HG03521 (cell line): Measurements from ENCODE around the gene CACYBP.
"Not testable (repeated sequence)": the region's sequence is repeated elsewhere in the genome, so short reads cannot be mapped to it uniquely, and the experiment has no call there.

Experiments
- ATAC-seq: cut with Tn5 transposase; IDR thresholded peaks from one replicate; pipeline ENCODE4 v1.9.1; 2021; ENCODE audit warnings: mild to moderate bottlenecking, moderate library complexity; ENCODE audit not compliant: unreplicated experiment

Gene CACYBP

DNA sequence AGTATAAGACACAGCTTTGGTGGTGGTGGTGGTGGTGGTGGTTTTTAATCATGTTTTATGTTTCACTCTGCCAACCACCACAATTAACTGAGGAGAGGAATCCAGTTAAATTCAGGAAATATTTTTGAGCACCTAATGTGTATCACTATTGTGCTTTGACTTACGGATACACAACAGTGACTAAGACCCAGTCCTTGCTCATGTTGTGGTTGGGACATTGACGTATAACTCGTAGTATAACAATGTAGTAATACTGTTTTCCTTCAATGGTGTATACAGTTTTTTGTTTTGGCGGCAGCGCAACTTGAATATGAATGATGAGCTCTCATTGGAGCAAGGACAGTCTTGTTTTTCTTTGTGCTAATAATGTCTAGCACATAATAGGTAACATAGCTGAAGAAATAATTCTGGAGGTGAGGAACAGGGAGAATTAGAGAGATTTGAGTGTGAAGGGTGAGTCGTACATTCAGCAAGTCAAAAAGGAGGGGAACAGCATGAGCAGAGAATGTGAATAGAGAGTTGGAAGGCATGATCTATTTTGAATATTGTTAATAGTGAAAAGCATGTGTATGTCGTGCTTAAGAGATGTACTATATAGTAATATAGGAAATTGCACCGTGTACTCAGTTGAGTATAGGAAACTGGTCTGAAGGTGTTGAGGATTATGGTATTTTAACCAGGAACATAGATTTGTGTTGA is 5.5 kb downstream of the CACYBP start:
- ATAC-seq, result no peak

DNA sequence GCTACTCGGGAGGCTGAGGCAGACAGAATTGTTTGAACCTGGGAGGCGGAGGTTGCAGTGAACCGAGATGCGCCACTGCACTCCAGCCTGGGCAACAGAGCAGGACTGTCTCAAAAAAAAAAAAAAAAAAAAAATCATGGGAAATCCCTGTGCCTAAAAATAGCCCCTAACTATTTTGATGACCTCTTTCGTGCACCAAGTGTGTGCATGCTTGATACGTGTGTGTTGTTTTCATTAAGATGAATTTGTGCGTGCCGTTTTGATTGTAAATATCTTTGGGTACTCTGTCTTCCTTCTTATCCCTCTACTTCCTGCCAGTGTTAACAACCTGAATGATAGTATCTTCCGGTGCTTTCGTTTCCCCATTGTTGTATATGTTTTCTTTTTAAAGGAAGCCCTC is 9.8 kb downstream of the CACYBP start:
- ATAC-seq, result no peak

DNA sequence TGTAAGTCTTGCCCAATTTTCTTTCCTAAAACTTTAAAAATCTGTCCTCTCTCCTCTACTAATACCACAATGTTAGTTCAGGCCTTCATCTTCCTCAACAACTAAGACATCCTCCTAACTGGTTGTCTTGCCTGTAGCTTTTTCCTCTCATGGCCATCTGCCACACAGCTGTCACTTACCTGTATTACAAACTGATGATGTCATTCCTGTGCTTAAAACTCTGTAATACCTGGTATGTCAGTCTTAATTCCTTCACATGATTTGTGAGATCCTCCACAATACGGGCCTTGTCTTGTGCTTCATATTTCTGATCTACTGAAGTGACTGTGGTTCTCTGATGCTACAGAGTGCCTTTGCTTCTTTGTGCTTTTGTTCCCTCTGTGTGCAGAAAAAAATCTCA is 13.7 kb downstream of the CACYBP start:
- no peak for ATAC-seq

DNA sequence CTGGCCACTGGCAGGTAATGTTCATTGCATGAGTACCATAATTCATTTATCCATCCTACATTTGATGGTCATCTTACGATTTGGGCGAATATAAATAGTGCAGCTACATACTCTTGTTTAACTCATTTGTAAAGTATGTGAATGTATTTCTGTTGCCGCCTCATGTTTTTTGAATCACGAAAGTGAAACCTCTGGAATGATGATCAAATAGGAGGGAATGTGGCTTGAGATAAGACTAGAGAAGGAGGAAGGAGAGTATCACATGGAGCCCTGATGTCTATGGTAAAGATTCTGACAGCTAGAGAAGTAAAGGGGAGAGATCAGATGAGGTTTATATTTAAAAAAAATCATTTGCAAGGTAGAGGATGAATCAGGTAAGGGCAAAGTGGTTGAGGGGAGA is 15.5 kb downstream of the CACYBP start:
- ATAC-seq, result no peak

DNA sequence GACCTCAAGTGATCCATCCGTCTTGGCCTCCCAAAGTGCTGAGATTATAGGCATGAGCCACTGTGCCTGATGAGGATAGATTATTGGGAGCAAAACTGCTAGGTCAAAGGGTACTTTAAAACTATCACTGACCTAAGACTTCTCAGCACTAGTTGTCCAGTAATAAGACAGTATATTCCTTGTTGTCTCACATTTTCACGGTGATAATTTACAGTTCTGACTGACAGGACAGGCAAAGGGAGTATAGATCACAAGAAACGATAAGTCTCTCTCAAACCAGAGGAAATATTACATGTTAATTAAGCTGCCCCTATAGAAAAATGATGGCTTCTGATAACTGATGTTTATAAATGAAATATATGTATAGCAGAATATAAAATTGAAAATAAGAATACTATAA is 19.8 kb downstream of the CACYBP start:
- no peak for ATAC-seq

DNA sequence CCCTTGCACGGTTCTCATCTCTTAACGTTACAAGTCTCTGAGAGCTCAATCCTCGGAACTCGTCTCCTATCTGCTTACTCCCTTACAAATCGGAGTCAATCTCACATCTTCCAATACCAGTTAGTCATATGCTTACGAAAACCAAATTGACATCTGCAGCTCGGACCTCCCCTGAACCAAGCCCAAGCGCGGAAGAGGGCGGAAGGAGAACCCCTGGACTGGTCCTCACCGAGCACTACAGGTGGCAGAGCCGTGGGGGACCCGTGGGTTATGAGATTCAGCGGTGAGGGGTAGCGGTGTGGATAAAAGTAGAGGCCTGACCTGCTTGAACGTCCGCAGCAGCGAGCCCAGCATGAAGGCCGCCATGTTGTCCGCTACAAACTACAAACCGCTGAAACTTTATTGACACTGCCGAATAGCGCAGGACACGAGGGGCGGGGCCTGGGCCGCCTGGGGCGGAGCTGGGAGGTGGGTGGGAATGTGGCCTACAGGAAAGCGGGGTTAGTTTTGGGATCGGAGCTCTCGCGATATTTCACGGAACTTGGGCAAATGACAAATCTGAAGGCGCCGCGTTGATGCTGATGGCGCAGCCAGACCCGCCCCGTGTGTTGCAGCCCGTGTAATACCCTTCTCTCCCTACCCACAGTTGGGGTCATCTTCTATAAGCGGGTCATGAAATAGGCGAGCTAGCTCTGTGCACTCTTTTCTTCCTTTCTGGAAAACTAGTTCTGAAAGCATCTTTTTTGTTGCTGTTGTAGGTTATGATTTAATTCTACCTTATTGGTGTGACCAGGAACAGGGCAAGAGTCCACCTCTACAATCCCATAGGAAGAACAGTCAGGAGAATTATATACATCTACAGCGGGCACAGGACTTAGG is 23.5 kb downstream of the CACYBP start, which contains the start of gene MRPS14:
MRPS14 (minus strand) TSS at position 383 of the 879 bp plus-strand sequence; CDS start at position 366, 17 bp downstream.
- ATAC-seq, result peak; percentile 92

DNA sequence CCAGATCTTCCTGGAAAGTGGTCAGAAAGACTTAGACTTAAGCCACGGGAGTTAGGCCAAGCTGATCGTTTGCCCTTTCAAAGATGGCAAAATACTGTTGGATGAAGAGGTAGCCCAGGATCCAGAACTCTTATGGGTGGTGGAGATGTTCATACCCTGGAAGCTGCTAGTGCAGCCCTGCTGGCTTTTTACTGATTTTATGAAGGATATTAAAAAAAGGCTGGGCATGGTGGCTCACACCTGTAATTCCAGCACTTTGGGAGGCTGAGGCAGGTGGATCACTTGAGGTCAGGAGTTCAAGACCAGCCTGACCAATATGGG is 24.1 kb downstream of the CACYBP start:
- ATAC-seq, result not testable (repeated sequence)

DNA sequence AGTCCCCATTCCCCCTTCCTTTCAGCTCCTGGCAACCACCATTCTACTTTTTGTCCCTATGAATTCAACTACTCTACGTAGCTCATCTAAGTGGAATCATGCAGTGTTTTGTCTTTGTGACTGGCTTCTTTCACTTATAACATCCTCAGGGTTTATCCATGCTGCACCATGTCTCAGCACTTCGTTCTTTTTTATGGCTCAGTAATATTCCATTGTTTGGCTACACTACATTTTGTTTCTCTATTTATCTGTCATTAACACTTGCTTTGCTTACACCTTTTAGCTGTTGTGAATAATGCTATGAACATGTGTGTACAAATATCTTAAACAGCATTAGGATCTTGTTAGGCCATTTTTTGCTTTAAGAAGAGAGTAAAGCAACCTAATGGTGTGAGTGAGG is 25.0 kb downstream of the CACYBP start:
- ATAC-seq, result no peak

DNA sequence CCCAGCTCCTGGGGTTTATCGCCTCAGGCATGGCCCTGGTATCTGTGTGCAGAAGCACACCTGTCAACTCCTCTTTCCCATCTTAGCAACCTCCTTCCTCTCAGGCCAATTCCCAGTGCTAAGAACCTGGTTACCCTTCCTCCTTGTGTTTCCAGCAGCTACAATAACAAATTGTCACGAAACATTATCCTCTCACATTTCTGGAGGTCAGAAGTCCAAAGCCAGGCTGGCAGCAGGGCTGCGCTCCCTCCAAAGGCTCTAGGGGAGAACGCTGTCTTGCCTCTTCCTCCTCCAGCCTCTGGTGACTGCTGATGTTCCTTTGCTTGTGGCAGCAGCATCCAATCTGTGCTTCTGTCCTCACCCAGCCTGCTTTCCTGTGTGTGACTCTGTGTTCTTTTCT is 34.2 kb downstream of the CACYBP start:
- no peak for ATAC-seq

DNA sequence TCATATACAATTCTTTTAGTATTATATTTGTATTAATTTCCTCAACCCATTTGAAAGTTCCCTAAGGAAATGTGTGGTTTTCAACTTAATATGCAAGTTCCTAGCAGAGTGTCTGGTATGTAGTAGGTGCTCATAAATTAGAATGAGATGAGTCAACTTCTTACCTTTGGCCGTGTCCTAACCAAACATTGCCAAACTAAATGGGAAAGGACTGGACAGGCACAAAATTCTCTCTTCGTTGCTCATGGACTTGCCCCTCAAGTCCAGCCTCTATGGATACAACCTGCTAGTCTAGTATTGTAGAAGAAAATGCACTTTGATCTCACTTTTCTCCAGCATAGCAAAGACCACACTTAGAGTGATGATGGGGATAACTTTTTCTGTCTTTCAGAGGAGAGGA is 35.0 kb downstream of the CACYBP start:
- no peak for ATAC-seq

DNA sequence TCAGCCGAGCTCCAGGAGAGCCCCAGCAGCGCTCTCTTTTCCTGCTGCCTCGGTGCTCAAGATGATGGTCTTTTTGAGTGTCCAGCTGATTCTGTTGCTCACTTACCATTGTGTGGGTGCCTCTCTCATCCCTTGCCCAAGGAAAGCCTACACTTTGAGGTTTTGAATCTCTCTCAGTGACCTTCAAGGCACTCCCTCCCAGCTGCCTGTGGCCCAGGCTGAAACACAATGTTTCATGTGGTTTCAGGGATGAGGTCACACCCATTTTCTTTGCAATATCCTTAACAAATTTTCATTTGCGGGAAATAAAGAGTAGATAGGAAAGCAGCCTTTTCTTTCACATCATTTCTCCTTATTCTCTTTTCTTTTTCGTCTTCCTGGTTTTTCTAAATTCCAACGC is 36.1 kb downstream of the CACYBP start:
- ATAC-seq, result no peak

DNA sequence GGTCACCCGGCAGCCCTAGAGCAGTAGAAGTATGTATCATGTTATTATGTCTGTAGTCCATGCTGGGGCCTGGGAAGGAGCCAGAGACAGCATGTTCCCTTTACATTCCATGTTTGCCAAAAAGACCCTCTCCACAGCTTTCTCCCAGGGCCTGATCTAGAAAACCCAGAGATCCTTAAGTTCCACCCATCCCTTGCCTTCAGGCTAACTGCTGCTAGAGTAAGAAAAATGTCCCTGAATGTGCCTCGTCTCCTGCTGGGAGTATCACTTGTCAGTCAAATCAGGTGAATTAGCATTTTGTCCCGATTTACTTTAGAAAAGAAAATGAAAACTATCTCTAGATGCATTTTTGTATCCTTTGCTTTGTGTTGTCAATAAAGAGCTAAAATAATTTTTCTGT is 36.7 kb downstream of the CACYBP start:
- ATAC-seq, result no peak

DNA sequence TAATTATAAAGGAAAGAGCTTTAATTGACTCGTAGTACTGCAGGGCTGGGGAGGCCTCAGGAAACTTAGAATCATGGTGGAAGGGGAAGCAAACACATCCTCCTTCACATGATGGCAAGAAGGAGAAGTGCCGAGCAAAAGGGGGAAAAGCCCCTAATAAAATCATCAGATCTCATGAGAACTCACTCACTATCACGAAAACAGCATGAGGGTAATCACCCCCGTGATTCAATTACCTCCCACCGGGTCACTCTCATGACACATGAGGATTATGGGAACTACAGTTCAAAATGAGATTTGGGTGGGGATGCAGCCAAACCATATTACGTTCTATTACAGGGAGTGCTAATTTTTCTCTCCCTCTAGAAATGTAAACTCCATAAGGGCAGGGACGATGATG is 37.7 kb downstream of the CACYBP start:
- no peak for ATAC-seq

DNA sequence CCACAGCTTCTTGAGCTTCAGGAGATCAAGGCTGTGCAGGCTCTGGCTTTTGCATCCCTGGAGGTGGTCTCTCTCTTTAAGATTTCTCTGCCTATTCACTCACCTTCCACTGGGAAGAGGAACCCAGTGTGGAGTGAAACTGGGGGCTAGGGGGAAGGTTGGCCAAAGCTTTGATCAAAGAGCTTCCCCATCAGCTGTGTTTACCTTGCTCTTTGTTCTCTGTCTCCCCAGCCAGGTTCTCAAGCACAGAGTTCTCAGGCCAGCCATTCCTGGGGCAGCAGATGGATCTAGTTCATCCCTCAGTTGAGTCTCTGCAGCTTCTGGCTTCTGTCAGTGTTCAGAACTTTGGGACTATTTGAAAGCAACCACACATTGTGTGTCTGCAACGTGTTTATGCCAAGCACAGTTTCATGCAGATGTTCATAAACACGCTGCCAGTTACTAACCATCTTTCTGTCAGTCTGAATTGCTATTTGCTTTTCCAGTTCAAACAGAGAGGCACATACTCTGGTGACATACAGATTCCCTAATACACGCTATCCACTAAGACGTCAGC is 40.7 kb downstream of the CACYBP start:
- no peak for ATAC-seq

DNA sequence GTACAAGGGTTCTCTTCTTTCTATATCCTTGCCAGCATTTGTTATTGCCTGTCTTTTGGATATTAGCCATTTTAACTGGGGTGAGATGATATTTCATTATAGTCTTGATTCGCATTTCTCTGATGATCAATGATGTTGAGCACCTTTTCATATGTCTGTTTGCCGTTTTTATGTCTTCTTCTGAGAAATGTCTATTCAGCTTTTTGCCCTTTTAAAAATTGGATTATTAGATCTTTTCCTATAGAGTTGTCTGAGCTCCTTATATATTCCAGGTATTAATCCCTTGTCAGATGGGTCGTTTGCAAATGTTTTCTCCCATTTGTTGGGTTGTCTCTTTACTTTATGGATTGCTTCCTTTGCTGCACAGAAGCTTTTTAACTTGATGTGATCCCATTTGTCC is 42.9 kb downstream of the CACYBP start:
- ATAC-seq, result no peak

DNA sequence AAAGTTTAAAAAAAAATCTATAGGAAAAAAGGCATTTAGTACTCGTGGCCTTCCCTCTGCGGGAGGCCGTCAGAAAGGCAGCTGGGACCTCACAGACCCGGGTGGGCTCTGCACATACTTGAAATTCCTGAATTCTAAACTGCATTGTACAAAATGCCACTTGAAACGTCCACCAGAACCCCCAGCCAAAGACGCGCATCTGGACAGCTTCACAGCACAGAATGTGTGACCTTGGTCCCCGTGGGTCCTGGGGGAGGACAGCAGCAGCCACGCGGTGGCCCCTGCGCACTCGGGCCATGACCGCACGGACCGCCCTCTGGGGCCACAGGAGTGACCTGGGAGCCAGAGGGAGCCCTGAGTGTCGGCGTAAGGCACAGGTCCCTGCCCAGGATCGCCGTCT is 44.1 kb downstream of the CACYBP start:
- no peak for ATAC-seq

DNA sequence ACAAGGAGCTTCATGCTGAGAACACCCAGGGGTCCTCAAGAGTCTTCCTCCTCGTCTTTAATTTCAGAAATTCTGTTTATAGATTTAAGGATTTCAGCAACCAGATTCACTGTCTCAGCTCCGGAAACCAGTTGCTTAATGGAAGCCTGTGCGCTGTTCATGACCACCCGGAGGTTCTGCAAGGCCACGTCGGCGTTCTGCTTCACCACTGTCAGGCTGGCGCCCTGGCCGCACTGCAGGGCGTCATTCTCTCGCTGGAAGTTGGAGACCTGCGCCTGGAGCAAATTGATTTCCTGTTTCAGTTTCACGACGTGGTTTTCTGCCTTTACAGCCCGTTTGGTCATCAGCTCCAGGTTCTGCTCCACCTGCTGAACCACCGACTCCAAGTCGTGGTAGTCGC is 44.8 kb downstream of the CACYBP start:
- ATAC-seq, result not testable (repeated sequence)

DNA sequence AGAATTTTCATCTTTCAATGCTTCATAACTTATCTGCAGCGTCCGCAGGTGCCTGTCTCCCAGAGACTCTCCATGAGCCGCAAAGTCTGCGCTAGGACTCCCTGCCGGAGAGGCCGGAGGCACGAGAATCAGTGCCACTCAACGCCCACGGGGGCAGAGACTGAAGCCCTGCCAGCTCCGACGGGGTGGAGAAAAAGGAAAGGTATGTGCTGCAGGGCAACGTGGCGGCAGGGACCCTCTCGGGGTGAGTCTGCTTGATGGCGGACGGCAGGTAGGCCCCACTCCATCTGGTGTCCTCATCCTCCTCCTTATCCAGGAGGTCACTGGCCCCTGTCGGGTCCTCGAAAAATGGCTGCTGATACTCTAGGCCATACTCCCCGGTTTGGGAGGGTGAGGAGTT is 45.4 kb downstream of the CACYBP start:
- no peak for ATAC-seq

DNA sequence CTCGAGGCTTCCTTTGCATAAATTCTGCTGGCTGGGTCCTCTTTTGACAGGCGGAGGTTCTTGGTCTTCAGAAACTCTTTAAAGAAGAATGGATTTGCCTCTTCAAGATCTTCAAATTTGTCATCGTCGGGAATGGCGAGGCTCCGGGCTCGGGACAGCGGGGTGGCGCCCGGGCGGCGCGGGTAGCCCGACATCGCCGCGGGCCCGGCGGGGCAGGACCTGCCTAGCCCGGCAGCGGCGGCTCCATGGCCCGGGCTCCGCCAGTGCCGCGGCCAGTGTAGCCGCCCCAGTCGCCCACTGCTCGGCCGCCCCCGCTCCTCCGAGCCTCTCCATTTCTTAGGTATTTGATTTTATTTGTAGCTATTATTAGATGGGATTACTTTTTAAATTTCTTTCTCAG is 45.8 kb downstream of the CACYBP start:
- no peak for ATAC-seq

DNA sequence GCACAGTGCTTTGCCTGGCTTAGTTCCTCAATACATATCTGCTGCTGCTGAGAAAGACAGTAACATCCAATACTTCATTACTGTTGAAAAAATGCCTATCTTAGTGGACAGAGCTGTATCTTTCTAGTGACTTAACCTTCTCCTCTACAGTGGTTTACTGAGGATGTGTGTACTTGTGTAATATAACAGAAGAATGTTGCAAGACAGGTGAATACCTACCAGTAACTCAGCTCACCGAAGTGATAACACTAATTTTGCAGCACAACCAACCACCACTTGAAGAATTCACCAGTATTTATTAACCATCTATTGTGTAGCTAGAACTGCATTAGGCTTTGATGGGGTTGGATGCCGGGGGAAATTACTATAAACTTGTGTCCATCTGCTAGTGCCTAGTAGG is 51.2 kb downstream of the CACYBP start:
- no peak for ATAC-seq

DNA sequence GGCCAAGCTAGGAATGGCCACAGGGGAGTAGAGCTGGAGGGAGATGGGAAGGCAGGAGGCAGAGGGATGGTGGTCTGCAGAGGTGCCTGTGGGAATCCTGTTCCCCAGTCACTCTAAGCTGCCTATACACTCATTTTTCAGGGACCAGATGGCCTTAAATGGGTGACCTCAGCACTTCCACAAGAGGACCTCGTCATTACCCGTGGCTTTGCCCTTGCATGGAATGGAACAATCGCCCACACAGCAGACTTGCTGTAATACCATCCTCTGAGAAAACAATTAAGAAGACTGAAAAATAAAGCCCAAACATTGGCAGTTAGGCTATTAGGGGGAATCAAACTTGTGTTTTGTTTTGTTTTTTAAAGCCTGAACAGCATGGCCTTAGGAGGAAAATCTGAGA is 55.0 kb downstream of the CACYBP start:
- ATAC-seq, result no peak
